ENCODE results near the gene GRIP1.
"Not testable (repeated sequence)": the region's sequence is repeated elsewhere in the genome, so short reads cannot be mapped to it uniquely, and the experiment has no call there.

Gene GRIP1

GRCh38 chr12:66516133-66516532, 162.7 kb downstream of the GRIP1 start:
- DNase-seq = no peak

- no peak for DNase-seq
These were observed 164.3 kb downstream of the GRIP1 start for GRCh38 chr12:66514581-66514980.

DNA sequence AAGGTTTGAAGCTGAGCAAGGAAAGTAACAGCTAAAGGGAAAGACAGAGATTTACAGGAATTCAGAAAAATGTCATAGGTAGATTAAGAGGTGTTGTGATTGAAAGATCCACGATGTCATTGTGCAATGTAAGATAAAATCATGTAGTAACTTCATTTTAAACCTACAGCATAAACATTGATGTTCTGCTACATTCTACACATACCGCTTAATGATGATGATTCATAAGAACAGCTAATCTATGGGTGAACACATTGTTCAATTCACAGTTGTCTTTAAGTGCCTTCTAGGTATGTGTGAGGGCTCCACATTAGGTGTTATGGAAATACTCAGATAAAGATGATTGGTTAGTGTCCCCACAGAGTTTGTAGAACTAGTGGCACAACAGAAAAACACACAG, 170.9 kb downstream of the GRIP1 start:
- no peak for DNase-seq

- no peak for DNase-seq
These were observed 175.1 kb downstream of the GRIP1 start for GRCh38 chr12:66503746-66504145.

GRCh38 chr12:66502911-66503310, 176.0 kb downstream of the GRIP1 start:
- no peak for DNase-seq

- DNase-seq = no peak
These were observed 178.0 kb downstream of the GRIP1 start for GRCh38 chr12:66500841-66501240.

- no peak for DNase-seq
These were observed 178.8 kb downstream of the GRIP1 start for GRCh38 chr12:66500091-66500490.

- DNase-seq = no peak
These were observed 179.9 kb downstream of the GRIP1 start for GRCh38 chr12:66499000-66499399.

GRCh38 chr12:66498059-66498458, 180.8 kb downstream of the GRIP1 start:
- DNase-seq = not testable (repeated sequence)

DNA sequence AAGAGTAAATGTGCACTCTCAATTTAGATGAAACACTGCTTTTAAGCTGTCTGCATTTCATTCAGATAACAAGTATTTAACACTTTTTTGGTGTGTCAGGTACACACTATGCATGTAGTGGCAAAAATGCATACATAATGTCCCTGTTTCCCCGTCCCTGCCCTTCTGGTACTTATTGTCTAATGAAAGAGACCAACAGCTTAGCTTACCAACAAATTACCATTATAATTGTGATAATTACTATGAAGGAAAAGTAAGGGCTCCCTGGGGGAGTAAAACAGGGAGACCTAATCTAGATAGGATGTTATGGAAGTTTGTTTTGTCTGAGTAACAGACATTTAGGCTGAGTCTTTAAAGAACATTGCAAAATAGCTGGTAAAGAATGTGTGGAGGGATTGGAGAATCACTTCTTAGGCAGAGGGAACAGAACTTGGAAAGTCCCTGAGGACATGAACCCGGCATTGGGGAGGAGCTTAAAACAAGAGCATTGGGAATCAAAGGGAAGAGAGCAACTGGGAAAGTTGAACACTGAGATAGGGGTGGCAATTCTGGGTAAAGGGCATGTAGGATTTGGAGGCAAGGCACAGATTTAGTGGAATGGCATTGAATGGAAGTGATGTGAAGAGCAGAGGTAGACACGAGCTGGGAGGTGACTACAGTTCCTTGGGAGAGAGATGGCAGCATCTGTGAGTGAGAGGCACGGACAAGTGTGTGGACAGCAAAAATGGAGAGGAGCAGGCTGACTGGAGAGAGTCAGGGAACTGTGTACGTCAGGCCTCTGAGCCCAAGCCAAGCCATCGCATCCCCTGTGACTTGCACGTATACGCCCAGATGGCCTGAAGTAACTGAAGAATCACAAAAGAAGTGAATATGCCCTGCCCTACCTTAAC, 181.6 kb downstream of the GRIP1 start:
- DNase-seq = no peak

GRCh38 chr12:66496595-66496994, 182.3 kb downstream of the GRIP1 start:
- no peak for DNase-seq

- no peak for DNase-seq
These were observed 183.2 kb downstream of the GRIP1 start for GRCh38 chr12:66495709-66496108.

GRCh38 chr12:66493819-66494218, 185.1 kb downstream of the GRIP1 start:
- DNase-seq = no peak

DNA sequence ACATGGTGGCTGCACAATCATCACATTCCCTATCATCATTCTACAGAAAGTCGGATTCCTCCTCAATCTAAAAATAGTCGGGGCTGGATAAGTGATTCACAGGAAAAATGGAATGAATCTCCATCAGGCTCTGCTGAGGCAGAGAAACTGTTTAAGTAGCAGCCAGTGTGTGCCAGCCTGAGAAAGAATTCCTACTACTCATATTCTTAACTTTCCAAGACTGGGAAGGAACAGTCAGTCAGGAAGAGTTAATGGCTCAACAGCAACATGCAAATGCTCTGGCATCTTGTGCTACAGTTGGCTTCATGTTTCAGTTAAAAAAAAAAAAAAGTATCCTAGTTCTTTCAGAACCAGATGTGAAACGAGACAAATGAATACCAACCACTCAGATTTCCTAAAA, 187.0 kb downstream of the GRIP1 start:
- no peak for DNase-seq

GRCh38 chr12:66482351-66483203, 196.3 kb downstream of the GRIP1 start:
- no peak for DNase-seq

DNA sequence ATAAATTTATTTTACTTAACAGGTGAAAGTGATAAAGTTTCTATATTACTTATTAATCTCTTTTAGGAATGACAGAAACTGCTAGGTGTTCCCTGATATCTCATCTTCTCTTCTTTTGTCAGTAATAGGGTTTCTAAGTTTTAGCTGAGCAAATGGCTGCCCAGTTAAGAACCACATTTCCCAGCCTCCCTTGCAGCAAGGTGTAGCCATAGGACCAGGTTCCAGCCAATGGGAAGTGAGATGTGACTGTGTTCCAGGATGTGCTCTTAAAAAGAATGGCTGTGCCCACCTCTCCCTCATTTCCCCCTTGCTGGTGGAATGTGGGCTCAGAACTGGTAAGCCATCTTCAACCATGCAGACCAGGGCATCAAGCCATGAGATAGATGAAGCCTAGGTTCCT, 210.9 kb downstream of the GRIP1 start:
- DNase-seq = no peak

DNA sequence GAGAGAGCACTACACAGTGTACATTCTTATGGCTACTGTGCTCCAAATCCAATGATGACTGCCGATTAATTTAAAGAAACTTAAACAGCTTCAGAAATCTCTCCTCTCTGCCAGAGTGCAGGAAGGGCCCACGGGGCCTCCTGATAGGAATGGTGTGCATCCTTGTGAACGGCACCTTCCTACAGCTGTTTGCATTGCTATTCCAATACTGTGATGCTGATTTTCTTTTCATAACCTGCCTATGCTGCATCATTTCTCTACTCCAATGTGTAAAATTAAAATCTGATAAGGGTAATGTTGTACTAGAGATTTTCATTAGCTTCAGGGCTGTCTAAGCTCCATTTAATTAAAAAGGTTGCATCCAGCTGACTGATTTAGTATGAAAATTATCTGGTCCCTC, 217.5 kb downstream of the GRIP1 start:
- no peak for DNase-seq

DNA sequence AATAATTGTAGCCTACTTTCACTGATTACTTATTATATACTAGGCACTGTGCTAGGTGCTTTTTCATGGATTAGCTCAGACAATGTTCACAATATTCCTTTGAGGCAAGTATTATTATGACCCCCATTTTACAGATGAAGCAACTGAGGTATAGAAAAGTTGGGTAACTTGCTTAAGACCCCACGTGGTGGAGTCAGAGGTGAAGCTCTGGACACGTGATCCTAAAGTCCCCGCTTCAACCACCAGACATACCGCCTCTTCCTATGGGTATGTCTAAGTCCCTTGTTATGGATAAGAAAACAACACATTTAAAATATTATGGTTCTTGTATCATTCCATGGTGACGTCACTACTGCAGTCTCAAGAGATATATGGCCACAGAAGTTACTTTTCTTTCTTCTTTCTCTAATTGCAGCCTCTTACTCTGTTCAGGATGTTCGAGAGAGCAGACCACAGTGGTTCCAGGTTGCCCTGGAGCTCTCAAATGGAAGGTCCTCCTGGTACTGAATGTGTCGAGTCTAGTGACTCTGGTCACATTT, 218.9 kb downstream of the GRIP1 start:
- no peak for DNase-seq

DNA sequence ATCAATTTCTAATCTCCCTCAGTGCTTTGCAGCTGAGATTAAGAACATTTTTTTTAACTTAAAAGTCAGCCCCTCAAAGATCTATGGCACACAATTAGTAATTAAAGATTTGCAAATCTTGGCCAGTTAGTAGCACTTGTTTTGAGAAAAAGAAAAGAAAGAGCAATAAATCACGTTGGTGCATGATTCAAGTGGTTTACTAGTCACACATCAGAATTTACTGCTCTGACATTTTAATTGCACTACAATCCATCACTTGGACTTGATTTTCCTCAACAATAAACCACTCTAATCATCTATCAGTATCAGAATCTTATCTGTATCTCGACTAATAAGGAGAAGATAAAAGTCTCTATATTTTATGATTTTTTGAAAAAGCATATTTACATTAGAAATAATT, 222.3 kb downstream of the GRIP1 start:
- DNase-seq = no peak

- DNase-seq = no peak
These were observed 225.0 kb downstream of the GRIP1 start for GRCh38 chr12:66453844-66454243.

DNA sequence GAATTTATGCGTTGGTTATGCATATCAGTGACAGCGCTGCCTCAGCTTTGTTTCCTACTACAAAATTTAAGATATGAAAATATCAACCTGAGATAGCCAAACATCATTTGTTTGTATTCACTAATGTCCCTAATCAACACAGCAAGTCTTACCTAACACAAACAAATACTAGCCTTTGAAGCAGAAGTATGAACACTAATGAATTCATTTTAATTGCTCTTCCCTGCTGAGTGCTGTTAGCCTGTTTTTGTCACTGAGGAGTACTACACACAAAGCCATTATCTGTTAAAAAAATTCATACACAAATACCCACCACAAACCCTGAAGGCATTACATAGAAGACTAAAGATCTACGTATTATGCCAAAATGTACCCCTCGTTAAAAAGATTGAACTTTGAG, 225.8 kb downstream of the GRIP1 start:
- no peak for DNase-seq

GRCh38 chr12:66449531-66449930, 229.3 kb downstream of the GRIP1 start:
- DNase-seq = no peak

- no peak for DNase-seq
These were observed 231.2 kb downstream of the GRIP1 start for GRCh38 chr12:66447643-66448042.

- no peak for DNase-seq
These were observed 232.6 kb downstream of the GRIP1 start for GRCh38 chr12:66446276-66446675.

All from activated CD4-positive, alpha-beta T cell treated with anti-CD3 and anti-CD28 coated beads for 1 hour (primary cell).